ENCODE data around the gene ADORA2B.

- TF ChIP-seq CTCF (IDR thresholded peaks at IDR 0.05) (no peak), POLR2A (IDR thresholded peaks at IDR 0.05) (no peak)
Measured at GRCh38 chr17:16023881-16024280, 79.0 kb downstream of the ADORA2B start.

Data from right lobe of liver (tissue), 4 donors.